GM18858 (cell line): ENCODE measurements around the gene POLR2A.

Experiments used
- ATAC-seq: cut with Tn5 transposase; IDR thresholded peaks from one replicate; pipeline ENCODE4 v1.9.1; 2021; ENCODE audit not compliant: unreplicated experiment

Gene POLR2A

GRCh38 chr17:7502987-7503386 lies 18.8 kb downstream of the POLR2A start:
- no peak for ATAC-seq

- no peak for ATAC-seq
Measured at GRCh38 chr17:7503521-7503920, 19.4 kb downstream of the POLR2A start.

DNA sequence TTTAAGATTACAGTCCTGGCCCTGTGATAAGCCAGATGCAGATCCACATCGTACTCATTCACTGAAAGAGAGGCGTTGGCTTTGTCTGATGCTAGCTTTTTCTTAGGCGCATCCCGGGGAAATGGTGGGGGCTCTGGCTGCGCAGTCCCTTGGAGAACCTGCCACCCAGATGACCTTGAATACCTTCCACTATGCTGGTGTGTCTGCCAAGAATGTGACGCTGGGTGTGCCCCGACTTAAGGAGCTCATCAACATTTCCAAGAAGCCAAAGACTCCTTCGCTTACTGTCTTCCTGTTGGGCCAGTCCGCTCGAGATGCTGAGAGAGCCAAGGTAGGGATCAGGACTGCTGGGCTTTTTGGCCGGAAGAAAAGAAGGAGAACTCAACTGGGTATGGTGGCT lies 24.0 kb downstream of the POLR2A start:
- no peak for ATAC-seq

DNA sequence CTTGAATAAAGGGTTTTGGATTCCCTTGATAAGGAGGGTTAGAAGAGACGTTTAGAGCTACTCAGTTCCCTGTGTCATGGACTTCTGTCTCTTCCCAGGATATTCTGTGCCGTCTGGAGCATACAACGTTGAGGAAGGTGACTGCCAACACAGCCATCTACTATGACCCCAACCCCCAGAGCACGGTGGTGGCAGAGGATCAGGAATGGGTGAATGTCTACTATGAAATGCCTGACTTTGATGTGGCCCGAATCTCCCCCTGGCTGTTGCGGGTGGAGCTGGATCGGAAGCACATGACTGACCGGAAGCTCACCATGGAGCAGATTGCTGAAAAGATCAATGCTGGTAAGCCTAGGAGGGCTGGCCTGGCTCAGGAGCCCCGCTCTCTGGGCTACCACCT lies 24.7 kb downstream of the POLR2A start:
- ATAC-seq, result no peak

GRCh38 chr17:7509937-7510336 lies 25.8 kb downstream of the POLR2A start:
- ATAC-seq, result no peak

- ATAC-seq, result no peak
Measured at GRCh38 chr17:7511108-7511507, 26.9 kb downstream of the POLR2A start.

- ATAC-seq, result no peak
Measured at GRCh38 chr17:7512105-7512504, 27.9 kb downstream of the POLR2A start.

DNA sequence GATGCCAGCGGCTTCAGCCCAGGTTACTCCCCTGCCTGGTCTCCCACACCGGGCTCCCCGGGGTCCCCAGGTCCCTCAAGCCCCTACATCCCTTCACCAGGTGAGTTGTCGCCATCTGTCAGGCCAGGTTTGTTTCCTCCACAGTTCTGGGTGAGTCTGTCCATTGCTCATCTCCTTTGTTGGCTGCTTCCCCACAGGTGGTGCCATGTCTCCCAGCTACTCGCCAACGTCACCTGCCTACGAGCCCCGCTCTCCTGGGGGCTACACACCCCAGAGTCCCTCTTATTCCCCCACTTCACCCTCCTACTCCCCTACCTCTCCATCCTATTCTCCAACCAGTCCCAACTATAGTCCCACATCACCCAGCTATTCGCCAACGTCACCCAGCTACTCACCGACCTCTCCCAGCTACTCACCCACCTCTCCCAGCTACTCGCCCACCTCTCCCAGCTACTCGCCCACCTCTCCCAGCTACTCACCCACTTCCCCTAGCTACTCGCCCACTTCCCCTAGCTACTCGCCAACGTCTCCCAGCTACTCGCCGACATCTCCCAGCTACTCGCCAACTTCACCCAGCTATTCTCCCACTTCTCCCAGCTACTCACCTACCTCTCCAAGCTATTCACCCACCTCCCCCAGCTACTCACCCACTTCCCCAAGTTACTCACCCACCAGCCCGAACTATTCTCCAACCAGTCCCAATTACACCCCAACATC lies 28.8 kb downstream of the POLR2A start:
- ATAC-seq, result no peak

GRCh38 chr17:7513850-7514419 lies 29.8 kb downstream of the POLR2A start:
- ATAC-seq, result no peak

- no peak for ATAC-seq
Measured at GRCh38 chr17:7515911-7516610, 31.9 kb downstream of the POLR2A start.

DNA sequence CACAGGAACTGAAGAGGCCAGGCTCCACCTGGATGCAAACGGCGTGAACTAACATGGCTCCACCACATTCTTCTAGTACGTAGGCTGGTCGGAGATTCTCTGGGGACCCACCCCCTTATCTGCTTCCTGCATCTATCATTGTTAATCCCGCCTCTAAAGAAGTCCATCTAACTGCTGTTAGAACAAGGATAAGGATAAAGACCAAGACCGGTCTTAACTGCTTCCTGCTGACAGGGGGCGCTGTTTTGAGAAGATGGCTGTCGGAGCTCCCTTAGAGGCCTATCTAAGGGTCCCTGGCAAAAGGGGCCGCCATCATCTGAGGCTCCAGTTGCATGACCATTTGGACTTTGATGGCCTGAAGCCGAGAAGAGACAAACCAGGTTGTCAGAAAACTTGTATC lies 38.9 kb downstream of the POLR2A start:
- no peak for ATAC-seq

DNA sequence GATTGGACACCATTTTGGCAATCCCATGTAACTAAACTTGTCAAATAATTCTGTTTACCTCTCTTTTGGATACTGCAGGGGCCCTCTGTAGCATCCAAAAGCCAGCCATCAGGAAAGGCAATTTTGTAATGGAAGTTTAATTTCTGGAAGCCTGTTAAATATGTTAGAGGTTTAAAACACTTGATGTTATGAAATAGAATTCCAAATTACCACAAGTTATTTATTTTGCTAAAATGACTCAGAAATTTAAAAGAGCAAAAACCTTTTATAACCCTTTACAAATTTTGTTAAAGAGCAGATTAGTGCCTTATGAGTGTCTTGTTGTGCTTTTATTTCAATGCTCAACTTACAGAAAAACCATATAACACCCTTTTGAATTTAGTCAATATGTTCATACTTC lies 44.7 kb downstream of the POLR2A start:
- no peak for ATAC-seq

- ATAC-seq, result no peak
Measured at GRCh38 chr17:7530023-7530900, 46.1 kb downstream of the POLR2A start.

DNA sequence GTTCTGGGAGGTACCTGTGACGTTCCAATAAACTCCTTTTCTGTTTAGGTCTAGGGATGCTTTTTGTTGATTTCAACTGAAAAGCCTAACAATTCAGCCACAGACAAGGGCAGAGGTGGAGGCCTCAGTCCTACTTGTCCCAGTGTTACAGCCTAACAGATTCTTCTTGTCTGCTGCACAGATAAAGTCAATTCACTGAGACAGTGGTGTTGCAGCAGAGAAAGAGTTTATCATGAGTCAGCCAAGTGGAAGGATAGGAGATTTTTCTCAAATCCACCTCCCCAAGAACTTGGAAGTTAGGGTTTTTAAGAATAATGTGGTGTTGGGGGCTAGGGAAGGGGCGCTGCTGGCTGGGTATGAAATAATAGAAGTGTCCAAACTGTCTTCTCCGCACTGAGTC lies 53.9 kb downstream of the POLR2A start:
- no peak for ATAC-seq

GRCh38 chr17:7538891-7539545 lies 54.9 kb downstream of the POLR2A start:
- no peak for ATAC-seq

DNA sequence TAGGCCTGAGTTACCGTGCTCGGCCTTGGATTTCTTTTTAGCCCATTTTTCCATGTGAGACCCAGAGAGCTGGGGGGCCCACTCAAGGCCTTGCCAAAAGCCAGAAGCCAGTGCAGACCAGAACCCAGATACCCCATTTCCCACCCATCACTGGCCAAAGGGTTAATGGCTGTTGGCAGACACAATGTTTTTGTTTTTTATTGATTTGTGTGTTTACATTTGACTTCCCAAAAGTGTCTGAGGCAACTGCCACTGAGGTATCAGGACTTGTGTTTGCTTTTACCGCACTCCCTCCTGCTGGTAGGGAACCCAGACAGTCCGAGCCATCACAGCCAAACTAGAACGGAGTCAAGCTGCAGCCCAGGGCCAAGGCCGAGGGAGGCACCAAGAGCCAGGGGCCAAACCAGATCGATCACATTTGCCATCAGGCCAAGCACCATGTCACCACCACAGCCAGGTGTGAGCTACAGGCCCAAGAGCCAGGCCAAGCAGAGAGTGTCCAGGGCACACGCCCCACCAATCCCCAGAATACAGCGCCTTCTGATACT lies 57.0 kb downstream of the POLR2A start:
- no peak for ATAC-seq

DNA sequence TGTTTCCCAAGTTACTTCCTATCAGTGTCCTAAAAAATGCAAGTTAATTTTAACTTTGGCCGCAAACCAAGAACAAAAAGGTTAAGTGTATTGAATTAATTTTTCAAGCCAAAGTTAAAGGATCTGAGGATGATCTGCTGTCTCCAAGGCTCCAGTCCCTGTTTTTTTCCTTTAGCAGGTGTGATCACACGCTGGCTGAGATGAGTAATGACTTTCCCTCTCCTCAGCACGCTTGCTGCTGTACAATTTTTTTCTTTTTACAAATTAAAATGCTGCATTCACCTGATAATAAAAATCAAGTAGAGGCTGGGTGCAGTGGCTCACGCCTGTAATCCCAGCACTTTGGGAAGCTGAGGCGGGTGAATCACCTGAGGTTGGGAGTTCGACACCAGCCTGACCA lies 60.7 kb downstream of the POLR2A start:
- ATAC-seq, result no peak

GRCh38 chr17:7548585-7549400 lies 64.6 kb downstream of the POLR2A start, which contains the start of gene TNFSF12:
Gene TNFSF12 (plus strand): TSS chr17:7549058. CDS start chr17:7549154, 96 bp downstream.
- no peak for ATAC-seq
